GM18511 (cell line): ENCODE measurements around the gene MAD1L1.
A peak's percentile ranks its signal among the peaks of the same experiment; 100 is the strongest.

Experiments used
- ATAC-seq: cut with Tn5 transposase; IDR thresholded peaks from one replicate; pipeline ENCODE4 v1.9.1; 2021; ENCODE audit warnings: mild to moderate bottlenecking, moderate library complexity; ENCODE audit not compliant: unreplicated experiment

Gene MAD1L1

GRCh38 chr7:2108071-2108455 is 124.7 kb downstream of the MAD1L1 start:
- ATAC-seq: no peak

GRCh38 chr7:2107386-2108070 is 125.2 kb downstream of the MAD1L1 start:
- no peak for ATAC-seq

DNA sequence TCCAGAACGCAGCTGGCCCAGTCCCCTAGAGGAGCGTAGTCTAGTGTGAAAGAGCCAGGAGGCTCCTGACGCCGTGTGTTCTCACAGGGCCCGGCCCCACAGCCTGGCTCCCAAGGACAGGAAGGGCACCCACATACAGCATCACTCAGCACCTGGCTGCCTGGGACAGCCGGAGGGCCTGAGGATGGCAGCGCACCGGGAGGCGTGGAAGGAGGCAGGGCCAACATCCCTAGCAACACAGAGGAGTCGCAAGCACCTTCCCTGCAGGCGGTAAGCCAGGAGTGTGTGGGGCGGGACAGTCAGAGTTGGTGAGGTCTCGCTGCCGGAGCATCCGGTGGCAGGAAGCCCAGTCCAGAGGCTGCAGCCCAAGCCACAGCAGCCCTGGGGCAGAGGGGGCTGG is 125.8 kb downstream of the MAD1L1 start:
- ATAC-seq: no peak

GRCh38 chr7:2106440-2106839 is 126.3 kb downstream of the MAD1L1 start:
- ATAC-seq: no peak

- ATAC-seq: no peak
These were observed 126.8 kb downstream of the MAD1L1 start for GRCh38 chr7:2105917-2106316.

DNA sequence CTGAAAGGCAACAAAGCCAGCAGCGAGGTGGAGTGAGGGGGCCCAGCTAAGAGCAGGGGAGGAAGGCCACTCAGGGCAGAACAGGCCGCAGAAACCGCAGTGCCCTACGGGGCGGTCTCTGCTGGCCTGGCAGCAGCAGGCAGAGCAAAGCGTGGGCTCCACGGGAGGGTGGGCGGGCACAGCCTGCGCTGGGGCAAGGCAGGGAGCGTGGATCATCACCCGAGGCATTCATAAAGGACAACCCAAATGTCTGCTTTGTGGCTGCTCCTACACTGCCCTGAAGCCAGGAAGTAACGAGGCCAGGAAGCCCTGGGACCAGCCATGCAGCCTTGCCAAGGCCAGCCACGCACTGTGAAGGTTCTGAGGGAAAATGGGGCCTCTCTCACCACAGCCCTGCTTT is 127.5 kb downstream of the MAD1L1 start:
- ATAC-seq: no peak

DNA sequence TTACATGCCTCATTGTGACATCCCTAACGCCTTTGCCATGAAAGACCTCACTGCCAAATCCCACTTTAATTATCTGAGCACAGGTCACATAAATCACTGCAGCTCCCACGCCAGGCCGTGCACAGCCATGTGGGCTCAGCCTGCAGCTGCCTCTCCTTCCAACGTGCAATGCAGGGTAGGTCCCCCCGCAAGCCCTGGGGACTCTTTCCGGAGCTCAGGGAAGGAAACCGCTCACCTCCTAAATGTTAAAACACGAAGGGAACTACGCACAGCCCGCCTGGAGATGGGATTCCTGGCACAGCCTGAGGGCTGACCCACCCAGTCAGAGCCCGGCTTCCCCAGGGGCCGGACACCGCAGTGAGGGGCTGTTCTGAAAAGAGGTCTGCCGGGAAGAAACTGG is 128.0 kb downstream of the MAD1L1 start:
- no peak for ATAC-seq

GRCh38 chr7:2104107-2104710 is 128.5 kb downstream of the MAD1L1 start:
- no peak for ATAC-seq

GRCh38 chr7:2103071-2103898 is 129.5 kb downstream of the MAD1L1 start:
- no peak for ATAC-seq

GRCh38 chr7:2102375-2102723 is 130.4 kb downstream of the MAD1L1 start:
- ATAC-seq: no peak

DNA sequence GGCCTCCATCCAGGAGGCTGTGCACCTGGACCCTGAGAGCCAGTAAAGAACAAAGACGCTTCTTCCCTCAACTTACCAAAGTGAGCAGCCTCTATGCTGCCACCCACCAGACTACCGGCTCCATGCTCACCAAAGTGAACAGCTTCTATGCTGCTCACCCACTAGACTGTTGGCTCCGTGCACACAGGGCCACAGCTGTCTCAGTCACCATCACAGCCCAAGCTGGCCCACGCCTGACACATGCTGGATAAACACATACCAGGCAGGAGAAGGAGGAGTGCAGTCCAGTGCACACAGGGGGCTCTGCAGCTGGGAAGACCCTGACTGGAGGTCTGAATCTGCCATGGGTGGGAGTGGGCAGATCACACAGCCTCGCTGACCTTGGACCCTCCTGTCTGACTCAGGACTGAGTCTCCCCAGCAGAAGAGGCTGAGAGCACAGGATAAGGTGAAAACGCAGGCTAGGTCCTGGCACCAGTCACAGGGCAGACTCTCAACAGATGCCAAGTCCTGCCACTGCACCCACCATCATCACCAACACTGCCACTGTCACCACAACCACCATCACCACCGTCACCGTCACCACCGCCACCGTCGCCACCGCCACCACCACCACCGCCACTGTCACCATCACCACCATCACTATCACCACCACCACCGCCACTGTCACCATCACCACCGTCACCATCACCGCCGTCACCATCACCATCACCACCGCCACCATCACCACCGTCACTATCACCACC is 130.9 kb downstream of the MAD1L1 start:
- ATAC-seq: no peak

DNA sequence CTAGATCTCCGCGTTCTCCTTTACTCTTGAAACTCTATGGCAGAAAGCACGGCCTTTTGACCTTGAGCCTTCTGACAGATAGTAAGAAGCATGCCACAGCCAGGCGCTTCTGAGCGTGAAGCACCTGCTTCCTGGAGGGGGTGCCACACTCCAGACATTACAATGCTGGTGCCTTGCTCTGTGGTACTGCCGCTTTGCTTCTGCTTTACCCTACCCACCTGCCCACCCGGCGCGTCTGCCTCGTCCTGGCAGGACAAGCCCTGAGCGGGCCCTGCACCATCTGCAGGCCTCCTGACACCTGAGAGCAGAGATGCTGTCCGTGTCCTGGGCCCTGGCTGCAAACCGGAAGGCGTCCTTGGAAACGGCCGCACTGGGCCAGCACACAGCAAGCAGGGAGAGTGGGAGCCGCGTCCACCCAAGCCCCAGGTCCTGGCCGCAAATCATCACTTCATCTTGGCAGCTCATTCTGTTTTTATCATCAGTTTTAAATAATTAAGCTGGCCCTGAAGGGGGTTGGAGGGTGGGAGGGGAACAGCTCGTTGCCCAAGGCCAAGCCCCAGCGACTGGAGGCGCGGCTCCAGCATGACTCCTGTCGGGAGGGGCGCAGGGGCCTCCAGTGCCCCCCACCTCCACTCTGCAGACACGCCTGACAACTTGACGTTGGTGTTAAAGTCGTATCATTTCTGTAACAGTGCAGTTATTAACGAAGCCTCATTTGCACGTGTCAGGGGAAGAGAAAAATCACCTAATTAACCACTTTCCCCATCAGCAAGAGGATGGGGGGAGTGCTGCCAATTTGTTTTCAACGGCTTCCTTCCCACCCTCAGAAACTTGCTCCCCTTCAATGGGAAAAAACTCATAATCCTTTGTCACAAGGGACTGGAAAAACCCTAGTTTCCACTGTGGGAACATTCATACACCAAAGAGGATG is 132.2 kb downstream of the MAD1L1 start:
- peak; percentile 92 for ATAC-seq

DNA sequence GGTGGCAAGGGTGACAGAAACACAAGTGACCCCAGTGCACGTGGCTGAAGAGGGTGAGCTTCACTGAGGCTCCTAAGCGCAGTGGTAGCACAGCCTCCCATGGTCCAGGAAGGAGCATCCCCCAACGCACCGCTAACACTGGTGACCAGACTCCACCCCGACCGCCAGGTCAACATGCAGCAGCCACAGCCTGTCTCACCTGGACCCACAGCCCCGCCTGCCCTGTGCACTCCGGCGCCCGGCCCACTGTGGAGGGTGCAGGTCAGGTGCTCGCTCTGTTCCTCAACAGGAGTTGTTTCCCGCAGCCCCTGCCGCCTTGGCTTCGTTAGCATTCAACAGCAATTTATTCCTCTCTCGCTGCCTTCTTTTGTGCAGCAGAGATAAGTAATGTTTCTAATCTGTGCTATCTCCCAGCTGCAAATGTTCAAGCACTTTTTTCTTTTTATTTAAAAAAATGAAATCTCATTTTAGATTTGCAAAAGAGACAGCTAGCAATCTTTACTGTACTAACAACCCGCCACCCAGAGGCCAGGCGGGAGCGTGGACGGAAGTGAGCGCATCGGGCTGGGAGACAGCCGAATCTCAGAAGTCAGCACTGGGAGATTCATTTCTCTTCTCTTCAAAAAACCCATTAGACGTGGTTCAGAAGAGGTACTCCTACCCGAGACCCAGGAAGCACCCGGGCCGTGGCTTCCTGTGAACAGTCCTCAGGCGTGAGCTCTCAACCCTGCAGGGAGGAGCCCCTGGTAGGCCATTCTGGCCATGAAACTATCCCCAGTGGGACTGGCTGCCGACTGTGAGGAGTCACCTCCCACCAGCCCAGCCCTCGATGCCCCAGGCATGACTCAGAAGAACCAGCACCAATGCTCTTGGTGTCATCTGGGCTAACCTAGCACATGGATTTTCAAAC is 133.4 kb downstream of the MAD1L1 start:
- peak; percentile 47 for ATAC-seq

DNA sequence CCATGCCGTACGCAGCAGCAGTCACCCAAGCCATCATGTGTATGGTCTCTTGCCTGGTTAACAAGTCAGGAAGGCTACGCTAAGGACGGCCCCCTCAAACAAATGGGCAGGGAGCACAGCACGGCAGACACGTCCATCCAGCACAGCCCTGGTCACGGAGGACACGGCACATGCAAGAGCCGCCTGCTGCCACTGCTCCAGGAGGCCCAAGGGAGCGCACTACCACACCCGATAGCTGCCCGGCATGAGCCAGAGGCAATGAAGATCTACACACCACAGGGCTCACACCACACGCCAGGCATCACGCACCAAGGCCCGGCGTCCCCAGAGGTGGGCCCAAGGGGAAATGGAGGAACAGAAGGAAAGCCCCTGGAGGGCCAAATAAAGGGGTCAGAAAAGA is 134.2 kb downstream of the MAD1L1 start:
- no peak for ATAC-seq

GRCh38 chr7:2098056-2098455 is 134.7 kb downstream of the MAD1L1 start:
- no peak for ATAC-seq

DNA sequence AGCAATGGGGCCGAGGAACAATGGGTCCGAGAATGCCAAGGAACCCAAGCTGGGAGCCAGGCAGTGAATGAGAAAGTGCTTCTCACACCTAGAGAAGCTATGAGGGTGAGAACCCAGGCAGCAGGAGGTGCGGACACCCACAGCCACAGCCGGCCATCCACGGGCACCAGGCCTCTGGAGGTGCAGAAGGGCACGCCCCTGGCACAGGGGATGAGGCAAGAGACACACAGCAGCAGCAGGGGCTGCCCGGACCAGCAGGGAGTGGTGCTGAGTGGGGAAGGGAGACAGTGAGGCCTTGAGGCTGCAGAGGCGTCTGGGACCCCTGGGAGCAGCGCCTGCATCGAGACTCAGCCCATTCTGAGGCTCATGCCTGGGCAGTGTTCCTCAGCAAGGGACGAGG is 135.3 kb downstream of the MAD1L1 start:
- ATAC-seq: no peak

- ATAC-seq: no peak
These were observed 135.9 kb downstream of the MAD1L1 start for GRCh38 chr7:2096692-2097387.

DNA sequence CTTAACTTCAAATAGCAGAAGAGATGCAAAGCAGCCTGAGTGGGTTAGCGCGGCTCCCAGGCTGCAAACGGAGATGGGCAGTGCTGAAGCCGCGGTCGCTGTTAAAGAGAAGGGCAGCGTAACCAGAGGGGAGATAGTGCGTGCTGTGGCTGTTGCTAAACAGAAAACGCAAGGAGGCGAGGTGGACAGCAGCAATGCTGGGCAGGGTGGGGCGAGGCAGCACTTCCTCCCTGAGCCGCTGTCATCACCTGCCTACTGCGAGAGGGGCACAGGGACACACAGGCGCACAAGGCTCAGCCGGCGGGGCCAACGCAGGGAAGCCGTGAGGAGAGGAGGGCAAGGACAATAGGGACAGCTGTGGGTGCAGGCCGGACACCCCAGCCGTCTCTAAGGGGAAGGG is 137.3 kb downstream of the MAD1L1 start:
- ATAC-seq: no peak
